Epithelial cell of prostate (primary cell): ENCODE results near the gene OR2T34.
"Not testable (repeated sequence)": the region's sequence is repeated elsewhere in the genome, so short reads cannot be mapped to it uniquely, and the experiment has no call there.

ENCODE experiments used
- DNase-seq: peaks from one replicate; pipeline ENCODE4 v3.0.0-alpha.2; 2011; ENCODE audit warnings: low read depth, low spot score
- H3K27ac ChIP-seq: fragments of 450-650 bp; 2 replicates; pipeline ENCODE4 v1.5.1; 2017; ENCODE audit warnings: mild to moderate bottlenecking

The OR2T34 gene, protein sequence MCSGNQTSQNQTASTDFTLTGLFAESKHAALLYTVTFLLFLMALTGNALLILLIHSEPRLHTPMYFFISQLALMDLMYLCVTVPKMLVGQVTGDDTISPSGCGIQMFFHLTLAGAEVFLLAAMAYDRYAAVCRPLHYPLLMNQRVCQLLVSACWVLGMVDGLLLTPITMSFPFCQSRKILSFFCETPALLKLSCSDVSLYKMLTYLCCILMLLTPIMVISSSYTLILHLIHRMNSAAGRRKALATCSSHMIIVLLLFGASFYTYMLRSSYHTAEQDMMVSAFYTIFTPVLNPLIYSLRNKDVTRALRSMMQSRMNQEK

DNA sequence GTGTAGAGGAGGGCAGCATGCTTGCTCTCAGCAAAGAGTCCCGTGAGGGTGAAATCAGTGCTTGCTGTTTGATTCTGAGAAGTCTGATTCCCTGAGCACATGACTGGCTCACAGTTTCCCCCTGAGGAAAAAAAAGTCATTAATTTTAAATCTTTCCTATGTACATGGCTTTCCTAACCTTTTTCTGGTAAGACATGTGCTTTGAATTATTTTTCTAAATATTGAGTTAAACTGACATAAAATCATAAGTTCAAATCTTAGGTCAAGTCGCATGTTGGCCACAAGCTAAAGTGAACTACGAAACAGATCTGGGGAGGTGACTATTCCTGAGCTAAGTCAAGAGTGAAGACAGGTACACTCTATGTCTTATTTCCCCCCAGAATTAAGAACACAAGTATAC, at the start of gene OR2T34:
Gene OR2T34, minus strand, starts transcription at position 101 of the 400 bp plus-strand sequence. Its CDS starts 0 bp downstream, at position 101.
- DNase-seq, H3K27ac ChIP-seq: not testable (repeated sequence)

DNA sequence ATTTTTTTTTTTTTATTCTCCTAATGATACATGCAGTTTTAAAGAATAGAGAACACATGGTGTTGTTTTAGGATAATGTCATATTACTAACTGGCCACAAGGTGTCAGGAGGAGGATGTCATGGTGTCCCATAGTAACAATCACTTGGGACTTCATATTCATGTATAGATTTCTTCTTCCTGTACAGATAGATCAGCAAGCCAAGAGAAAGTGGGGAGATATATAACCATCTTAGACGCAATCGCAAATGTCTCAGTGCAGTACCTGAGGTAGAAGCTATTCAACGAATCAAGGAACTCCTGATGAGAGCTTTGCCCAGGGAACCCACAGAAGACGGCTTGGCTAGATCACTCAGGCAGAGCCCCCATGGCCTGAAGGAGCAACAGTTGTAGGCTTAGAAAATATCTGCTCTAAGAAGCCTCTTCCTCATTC, 48.0 kb upstream of the OR2T34 start:
- no peak for DNase-seq
- no peak overlapping the region for H3K27ac ChIP-seq

DNA sequence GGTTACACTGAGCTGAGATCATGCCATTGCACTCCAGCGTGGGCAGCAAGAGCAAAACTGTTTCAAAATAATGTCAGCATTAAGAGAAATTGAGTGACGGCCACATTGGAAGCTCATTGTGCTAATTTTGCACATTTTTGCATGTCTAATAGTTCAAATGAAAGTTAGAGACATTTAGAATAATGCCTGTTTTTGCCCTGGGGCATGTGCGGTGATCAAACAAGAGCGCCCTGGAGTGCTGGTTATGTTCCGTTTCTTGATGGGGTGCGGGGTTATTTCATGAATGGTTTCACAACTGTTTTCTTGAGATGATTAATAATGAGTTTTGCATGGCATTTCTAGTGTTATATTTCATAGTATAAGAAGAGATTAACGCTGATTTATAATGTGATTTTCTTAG, 47.2 kb upstream of the OR2T34 start:
- DNase-seq = no peak
- H3K27ac ChIP-seq = no peak overlapping the region

DNA sequence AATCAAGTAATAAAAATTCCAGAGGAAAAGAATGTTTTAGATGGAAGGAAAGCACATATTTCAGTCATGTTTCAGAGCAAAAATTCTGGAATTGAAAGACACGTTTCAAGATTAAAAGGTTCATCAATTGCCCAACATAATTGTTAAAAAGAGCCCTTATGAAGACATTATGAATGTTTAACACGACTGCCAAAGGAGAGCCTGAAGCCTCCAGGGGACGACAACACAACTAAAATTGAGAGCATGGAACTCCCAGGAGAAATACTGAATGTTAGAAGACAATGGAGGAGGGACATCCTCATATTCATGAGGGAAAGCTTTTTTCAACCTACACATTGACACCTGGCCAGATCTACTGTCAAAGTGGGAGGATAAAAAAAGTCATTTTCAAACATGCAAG, 44.3 kb upstream of the OR2T34 start:
- H3K27ac ChIP-seq = no peak overlapping the region
- no peak for DNase-seq

DNA sequence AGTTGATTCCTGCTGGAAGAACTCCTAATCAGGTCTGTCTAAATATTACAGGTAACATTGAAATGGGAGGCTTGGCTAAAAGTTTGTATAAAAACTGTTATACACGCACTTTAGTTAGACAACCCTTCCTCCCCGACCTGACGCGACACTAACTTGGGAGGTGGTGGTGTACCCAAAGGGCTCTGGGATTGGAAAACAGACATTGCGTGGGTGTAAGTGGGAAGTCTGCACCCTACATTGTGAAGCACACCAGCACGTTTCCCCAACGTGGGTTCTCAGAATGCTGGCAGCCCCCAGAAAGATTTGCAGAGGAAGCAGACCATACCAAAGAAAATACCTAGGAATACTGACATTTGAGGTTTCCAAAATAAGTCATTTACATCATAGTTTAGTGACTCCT, 43.6 kb upstream of the OR2T34 start:
- DNase-seq = no peak
- H3K27ac ChIP-seq = no peak overlapping the region

DNA sequence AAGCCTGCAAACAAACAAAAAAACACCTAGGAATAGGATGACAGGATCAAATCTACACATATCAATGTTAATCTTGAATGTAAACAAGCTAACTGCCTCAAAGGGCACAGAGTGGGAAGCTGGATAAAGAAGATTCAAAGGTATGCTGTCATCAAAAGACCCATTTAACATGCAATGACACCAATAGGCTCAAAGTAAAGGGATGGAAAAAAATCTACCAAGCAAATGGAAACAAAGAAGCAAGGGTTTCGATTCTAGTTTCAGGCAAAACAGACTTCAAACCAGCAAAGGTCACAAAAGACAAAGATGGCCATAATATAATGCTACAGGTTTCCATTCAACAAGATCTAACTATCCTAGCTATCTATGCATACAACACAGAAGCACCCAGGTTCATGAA, 39.2 kb upstream of the OR2T34 start:
- no peak overlapping the region for H3K27ac ChIP-seq
- no peak for DNase-seq

DNA sequence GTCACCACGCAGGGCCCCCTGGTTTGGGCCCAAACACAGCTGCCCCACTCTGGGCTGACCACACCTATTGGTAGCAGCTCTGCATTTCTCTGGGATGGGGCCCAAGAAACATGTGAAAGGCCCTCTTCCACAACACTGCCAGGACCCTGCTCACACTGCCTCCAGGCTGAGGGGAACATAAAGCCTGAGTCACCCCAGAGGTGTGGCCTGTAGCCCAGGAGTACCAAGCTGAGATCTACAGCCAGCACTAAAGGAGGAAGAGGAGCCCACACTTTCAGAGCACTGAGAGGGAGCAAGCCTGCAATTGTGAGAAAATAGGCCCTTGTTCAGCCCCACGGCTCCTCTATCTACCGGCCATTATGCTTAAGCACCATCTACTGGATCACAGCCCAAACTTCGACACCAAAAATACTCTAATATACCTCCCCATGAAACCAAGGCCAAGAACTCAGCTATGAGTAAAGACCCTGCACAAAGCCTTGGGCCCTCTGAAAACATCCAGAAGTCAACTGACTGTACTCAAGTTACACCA, 37.4 kb upstream of the OR2T34 start:
- no peak overlapping the region for H3K27ac ChIP-seq
- DNase-seq = no peak

DNA sequence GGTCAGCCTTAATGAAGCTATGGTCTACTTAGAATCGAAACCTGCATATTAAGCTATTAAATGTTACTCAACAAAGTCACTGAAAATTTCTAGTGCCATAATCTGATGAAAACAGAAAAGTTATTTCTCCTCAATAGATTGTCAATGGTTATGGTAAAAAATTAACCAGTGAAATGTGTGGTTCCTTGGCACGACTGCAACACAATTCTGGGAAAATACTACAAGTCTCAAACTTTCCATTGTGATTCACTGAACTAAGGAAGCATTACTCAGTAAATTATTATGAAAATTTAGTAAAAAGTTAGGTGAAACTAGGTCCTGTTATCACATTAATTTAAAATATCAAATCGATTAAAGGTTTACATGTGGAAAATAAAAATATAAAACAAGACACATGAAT, 35.7 kb upstream of the OR2T34 start:
- H3K27ac ChIP-seq = no peak overlapping the region
- no peak for DNase-seq

DNA sequence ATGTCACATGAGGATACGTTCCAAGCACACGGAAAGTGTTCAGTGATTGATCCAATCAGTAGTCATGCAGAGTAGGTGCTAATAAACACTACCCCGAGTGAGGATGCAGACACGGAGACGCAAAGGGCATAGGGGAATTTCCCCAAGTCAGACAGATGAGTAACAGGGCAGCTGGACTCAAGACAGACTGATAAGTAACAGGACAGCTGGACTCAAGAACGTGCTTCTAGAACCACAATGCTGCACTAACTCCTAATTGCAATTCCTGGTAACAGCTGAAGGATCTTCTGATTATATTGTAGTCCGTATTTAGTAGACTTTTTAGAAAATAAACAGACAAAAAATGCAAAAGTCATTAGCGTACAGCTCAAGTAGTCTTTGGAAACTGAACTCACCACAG, 24.8 kb upstream of the OR2T34 start:
- no peak overlapping the region for H3K27ac ChIP-seq
- no peak for DNase-seq

DNA sequence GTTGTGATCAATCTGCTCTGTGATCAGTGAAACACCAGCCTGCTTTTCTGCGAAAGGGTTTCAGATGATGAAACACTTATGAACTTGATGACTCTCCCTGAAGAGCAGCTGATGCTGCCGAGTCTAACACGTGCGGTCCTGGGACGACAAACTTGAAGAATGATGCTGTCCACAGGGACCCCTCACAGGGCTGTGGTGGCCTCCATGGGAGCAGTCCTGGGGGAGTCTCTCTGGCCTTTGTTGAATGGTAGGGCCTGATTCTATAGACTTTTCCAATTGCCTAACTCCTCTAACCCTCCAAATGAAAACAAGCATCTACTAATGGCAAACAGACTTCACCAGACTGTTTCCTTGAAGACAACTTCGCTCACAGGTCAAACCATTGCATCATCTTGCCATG, 23.0 kb upstream of the OR2T34 start, which contains the start of gene OR2T10:
Gene OR2T10, minus strand, starts transcription at position 112 of the 400 bp plus-strand sequence. CDS start 3,932 bp downstream, outside the sequence.
- DNase-seq = no peak
- H3K27ac ChIP-seq = no peak within 1 kb of the TSS

DNA sequence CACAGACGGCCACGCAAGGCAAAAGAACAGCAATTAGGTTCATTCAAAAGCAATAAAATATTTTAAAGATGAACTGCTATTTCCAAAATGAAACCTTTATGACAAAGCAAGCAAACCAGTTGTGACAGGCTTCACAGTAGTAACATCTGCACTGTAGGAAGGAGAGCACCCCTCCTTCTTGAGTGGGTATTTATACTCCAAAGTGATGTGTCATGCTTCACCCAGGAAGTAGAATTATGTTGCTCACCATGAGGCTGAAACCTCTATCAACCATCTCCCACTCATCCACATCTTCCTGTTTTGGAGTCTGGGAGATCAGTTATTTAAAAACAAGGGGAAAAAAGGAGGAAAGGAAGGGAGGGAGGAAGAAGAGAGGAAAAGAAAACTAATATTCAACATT, 22.1 kb upstream of the OR2T34 start:
- no peak for DNase-seq
- H3K27ac ChIP-seq = no peak overlapping the region

DNA sequence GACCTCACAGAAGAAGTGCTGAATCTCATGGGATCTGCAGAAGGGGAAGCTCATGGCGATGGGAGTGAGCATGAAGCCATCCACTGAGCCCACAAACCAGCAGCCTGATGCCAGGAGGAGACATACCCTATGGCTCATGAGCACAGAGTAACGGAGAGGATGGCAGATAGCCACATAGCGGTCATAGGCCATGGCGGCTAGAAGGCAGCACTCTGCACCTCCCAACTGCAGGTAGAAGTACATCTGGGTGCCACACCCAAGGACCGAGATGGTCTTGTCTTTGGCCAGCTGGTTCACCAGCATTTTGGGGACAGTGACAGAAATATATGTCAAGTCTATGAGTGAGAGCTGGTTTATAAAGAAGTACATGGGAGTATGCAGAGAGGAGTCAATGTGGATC, 18.7 kb upstream of the OR2T34 start:
- H3K27ac ChIP-seq = no peak overlapping the region
- no peak for DNase-seq

DNA sequence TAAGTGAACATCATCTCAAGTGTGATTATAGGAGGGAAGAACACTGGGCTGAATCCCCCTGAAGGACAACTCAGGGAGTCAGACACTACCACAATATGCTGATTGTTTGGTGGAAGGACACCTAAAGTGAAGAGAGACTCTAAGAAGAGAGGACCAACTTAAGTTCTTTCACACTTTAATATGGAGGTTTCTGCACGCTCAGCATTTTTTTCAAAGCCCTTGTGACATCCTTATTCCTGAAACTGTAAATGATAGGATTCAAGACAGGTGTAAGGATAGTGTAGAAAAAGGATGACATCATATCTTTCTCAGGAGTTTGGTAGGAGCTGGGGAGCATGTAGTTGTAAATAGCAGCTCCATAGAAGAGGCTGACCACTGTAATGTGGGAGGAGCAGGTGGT, 18.1 kb upstream of the OR2T34 start:
- no peak for DNase-seq
- H3K27ac ChIP-seq = no peak overlapping the region

DNA sequence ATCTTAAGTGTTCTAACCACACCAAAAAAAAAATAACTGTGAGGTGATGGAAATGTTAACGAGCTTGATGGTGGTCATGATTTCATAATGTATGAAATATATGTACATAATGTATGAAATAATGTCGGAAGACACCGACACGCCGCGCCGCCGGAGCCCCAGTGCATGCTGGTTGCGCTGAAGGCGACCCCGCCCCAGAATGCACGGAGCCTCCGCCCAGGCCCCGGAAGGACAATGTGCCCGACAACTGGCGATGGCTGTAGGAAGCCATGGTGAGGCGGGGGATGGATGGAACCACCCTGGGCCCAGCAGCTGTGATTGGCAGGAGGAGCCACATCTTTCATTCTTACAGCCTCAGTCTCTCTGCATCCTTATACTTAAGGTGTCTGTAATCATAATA, 15.5 kb upstream of the OR2T34 start:
- DNase-seq = no peak
- no peak overlapping the region for H3K27ac ChIP-seq

DNA sequence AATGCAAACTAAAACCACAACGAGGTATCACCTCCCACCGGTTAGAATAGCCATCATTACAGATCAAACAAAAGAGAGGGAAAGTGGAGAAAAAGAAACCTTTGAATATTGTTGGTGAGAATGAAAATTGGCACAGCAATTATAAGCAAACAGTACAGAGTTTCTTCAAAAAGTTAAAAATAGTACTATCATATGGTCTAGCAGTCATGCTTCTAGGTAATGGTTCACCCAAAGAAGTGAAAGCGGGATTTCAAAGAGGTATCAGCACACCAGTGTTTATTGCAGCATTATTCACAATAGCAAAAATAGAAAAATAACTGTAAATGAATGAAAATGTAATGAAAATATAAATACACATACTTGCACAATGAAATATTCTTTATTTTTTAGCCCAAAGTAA, 14.8 kb upstream of the OR2T34 start:
- DNase-seq = no peak
- no peak overlapping the region for H3K27ac ChIP-seq

DNA sequence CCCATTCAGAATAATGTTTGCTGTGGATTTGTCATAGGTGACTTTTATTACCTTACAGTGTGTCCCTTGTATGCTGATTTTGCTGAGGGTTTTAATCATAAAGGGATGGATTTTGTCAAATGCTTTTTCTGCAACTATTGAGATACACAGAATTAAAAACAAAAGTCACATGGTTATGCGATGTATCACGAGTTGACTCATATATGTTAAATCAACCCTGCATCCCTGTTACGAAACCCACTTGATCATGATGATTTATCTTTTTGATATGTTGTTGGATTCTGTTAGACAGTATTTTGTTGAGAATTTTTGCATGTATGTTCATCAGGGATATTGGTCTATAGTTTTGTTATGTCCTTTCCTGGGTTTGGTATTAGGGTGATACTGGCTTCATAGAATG, 10.7 kb upstream of the OR2T34 start:
- no peak overlapping the region for H3K27ac ChIP-seq
- DNase-seq = no peak

DNA sequence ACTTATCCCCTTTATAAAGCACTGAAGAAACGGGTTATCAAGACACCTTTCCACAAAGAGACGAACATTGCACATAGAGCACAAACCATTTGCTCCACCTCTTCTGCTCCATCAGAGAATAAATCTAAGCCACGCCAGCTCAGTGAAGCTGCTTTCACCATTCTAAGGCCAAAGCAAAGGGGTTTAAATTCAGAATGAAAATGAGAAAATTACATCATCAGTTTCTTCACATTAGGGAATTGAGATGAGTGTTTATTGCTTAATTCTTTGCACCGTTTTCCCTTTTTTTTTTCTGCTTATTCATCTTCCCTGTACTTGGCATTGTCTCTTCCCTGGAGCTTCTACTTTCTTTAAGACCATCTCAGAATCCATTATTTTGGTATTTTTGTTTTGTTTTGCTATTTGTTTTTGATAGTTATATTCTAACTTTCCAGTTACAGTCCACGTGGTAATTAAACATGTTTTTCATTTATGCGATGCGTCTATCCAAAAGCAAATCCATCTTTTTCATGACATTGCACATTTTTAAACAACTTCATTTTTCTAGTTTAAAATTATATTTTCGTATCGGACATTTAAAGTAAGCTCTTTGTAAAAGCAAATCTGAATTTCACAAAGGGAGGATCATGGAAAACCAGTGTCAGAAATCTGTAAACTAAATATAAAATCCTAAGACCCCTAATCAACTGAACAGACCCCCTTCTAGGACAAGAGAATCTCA, 1.9 kb upstream of the OR2T34 start:
- no peak overlapping the region for H3K27ac ChIP-seq
- DNase-seq = no peak

DNA sequence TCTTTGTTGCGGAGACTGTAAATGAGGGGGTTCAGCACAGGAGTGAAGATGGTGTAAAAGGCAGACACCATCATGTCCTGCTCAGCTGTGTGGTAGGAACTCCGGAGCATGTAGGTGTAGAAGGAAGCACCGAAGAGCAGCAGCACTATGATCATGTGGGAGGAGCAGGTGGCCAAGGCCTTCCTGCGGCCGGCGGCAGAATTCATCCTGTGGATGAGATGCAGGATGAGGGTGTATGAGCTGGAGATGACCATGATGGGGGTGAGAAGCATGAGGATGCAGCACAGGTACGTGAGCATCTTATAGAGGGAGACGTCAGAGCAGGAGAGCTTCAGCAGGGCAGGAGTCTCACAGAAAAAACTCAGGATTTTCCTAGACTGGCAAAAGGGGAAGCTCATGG, 701 bp downstream of the OR2T34 start:
- not testable (repeated sequence) for H3K27ac ChIP-seq, DNase-seq

DNA sequence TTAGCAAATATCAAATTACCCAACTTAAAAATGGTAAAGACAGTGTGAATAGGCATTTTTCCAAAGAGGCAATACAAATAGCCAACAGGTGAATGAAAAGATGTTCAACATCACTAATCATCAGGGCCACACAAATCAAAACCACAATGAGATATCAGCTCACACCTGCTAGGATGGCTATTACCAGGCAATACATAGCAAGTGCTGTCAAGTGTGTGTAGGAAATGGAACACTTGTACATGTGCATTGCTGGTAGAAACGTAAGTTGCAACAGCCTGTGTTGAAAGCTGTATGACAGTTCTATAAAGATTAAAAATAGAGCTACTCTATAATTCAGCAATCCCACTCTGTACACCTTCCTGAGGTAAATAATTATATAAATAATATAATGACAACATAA, 2.5 kb downstream of the OR2T34 start:
- not testable (repeated sequence) for DNase-seq, H3K27ac ChIP-seq

DNA sequence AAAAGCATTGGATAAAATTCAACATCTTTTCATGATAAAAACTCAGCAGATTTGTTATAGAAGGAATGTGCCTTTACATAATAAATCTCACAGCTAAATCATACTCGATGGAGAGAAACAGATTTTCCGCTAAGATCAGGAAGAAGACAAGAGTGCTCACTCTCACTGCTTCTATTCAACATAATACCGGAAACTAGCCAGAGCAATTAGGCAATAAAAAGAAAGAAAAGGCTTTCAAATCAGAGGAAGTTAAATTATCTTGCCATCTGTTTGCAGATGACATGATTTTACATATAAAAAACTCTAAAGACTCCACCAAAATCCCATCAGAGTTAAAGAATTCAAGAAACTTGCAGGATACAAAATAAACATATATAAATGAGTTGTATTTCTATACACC, 3.7 kb downstream of the OR2T34 start:
- not testable (repeated sequence) for DNase-seq, H3K27ac ChIP-seq

DNA sequence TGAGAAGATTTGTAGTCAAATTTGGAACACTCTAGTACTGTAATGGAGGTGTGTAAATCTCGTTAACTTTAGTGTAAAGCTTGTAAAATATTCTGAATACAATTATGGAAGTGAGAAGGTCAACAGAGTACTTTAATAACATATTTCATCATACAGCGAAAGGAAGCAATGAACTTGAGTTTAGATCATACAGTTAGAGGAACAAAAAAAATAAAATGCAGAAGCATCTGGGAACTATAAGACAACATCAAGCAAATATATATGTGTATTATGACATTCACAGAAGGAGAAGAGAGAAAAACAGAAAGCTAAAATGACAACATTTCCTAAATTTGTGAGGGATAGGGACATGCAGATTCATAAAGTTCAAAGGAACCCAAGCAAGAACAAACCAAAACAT, 5.5 kb downstream of the OR2T34 start:
- not testable (repeated sequence) for H3K27ac ChIP-seq, DNase-seq
